ENCODE measurements around the gene HOXB9. TPM values are rescaled to one million over a fixed set of nuclear protein-coding genes. Genes with fewer than 3 reads are reported as not detected.

The HOXB9 gene
- total RNA-seq, 3 donors from 2014 or later: 40.1 to 78.4 (median 41.5) TPM

DNA sequence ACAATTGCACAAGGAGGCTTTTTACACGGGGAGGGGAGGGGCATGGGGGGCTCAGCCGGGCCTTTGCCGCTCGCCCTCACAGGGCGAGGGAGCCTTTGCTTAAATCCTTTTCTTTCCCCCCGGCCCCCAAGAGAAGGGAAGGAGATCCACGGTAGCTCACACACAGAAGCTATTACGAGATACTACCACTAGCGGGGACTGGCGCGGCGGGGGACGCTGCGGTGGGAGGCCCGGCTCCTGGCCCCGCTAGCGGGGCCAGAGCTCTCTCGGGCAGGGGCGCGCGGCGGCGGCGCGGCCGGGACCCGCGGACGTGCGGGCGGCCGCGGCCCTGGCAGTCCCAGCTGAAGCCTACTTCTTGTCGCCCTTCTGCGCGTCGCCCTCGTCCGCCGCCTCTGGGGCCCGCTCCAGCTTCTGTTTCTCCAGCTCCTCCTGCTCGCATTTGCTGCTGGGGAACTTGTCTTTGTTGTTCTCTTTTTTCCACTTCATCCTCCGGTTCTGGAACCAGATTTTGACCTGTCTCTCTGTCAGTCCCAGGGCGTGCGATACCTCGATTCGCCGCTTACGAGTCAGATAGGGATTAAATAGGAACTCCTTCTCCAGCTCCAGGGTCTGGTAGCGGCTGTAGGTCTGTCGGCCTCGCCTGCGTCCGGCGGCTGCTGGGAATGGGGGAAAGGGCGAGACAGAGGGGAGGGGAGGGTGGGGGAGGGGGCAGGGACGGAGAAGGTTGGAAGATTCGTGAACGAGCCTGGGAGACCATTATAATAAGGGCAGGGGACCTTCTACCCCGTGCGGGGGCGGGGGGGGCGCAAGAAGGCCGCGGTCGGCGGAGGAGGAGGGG lies 13.1 kb downstream of the HOXB9 start:
- Histone ChIP-seq H3K4me3 (peak overlapping the region; percentile 3), H3K36me3 (ENCODE audit: low read depth) (no peaks in the 10 kb centered on the region), H3K4me1 (ENCODE audit: low read depth) (peaks cover 34% of the 10 kb centered on the region), H3K9me3 (no peaks in the 10 kb centered on the region)
- DNase-seq: peak in 2 of 3 donors; percentile 58 to 72
- ATAC-seq: peak; percentile 29
- TF ChIP-seq, protein P1, sequence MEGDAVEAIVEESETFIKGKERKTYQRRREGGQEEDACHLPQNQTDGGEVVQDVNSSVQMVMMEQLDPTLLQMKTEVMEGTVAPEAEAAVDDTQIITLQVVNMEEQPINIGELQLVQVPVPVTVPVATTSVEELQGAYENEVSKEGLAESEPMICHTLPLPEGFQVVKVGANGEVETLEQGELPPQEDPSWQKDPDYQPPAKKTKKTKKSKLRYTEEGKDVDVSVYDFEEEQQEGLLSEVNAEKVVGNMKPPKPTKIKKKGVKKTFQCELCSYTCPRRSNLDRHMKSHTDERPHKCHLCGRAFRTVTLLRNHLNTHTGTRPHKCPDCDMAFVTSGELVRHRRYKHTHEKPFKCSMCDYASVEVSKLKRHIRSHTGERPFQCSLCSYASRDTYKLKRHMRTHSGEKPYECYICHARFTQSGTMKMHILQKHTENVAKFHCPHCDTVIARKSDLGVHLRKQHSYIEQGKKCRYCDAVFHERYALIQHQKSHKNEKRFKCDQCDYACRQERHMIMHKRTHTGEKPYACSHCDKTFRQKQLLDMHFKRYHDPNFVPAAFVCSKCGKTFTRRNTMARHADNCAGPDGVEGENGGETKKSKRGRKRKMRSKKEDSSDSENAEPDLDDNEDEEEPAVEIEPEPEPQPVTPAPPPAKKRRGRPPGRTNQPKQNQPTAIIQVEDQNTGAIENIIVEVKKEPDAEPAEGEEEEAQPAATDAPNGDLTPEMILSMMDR (IDR thresholded peaks at IDR 0.05): no peak
- intact Hi-C loops (cut with DNase I, micrococcal nuclease): no loop called here

DNA sequence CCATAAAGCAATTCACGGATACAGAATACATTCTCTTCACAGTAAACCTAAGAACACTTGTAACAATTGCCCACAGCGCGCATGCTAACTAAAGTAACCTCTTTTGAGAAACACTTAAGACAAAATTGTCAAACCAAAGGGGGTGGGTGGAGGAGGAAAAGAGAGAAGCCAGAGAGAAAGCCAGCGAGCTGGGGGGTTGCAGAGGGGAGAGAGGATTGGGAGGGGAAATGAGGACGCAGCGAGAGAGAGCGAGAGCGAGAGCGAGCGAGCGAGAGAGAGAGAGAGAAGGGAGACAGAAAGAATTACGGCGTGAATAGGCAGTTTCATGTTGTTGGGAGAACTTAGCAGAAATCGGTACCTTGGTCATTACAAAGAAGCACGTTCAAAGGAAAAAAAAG lies 13.7 kb downstream of the HOXB9 start:
- peaks cover 31% of the 10 kb centered on the region for H3K4me1 ChIP-seq (ENCODE audit: low read depth)
- TF ChIP-seq, protein P1 (IDR thresholded peaks at IDR 0.05): no peak
- peak overlapping the region; percentile 6 for H3K4me3 ChIP-seq
- no peak for ATAC-seq
- peak in 1 of 3 donors; percentile 45 for DNase-seq
- no peaks in the 10 kb centered on the region for H3K9me3 ChIP-seq
- intact Hi-C loops (cut with DNase I, micrococcal nuclease): no loop called here
- no peaks in the 10 kb centered on the region for H3K36me3 ChIP-seq (ENCODE audit: low read depth)

DNA sequence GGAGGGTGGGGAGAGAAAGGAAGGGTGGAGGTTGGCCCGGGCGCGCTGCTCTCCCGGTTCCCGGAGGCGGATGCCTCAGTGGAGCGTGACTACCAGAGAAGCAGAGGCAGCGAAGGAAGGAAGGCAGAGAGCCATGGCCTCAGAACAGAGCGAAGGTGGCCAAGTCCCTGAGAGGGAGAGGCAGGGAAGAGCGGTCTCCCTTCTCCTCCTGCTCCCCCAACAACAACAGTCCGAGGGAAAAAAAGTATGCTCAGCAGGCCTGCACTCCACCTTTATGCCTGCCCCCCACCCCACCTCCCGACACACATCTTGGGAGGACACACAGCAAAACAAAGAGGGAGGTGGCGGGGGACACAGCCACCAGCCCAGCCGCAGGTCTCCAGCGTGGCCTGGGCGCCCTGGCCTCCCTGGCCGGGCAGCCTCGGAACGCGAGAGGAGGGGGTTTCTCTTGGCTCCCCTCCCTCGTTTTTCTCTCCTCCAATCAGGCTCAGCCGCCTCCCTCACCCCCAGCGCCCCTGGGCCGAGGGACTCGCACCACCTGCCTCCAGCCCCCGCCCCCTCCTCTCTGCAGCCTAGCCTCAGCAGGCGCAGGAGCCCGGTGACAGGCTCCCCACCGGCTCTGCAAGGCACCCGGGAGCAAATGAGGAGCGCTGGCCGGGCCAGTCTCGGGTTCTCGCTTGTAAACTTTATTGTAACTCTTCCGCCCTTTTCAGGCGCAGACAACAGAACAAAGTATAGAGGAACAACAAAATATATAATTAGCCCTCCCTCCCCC lies 14.3 kb downstream of the HOXB9 start:
- H3K36me3 ChIP-seq (ENCODE audit: low read depth): no peaks in the 10 kb centered on the region
- ATAC-seq (peak; percentile 37), DNase-seq (peak; percentile 60 to 77 (median 72))
- TF ChIP-seq, protein P1 (IDR thresholded peaks at IDR 0.05): no peak
- peaks cover 25% of the 10 kb centered on the region for H3K4me1 ChIP-seq (ENCODE audit: low read depth)
- no peaks in the 10 kb centered on the region for H3K9me3 ChIP-seq
- intact Hi-C loops (cut with DNase I, micrococcal nuclease): no loop called here
- H3K4me3 ChIP-seq: peak overlapping the region; percentile 6

DNA sequence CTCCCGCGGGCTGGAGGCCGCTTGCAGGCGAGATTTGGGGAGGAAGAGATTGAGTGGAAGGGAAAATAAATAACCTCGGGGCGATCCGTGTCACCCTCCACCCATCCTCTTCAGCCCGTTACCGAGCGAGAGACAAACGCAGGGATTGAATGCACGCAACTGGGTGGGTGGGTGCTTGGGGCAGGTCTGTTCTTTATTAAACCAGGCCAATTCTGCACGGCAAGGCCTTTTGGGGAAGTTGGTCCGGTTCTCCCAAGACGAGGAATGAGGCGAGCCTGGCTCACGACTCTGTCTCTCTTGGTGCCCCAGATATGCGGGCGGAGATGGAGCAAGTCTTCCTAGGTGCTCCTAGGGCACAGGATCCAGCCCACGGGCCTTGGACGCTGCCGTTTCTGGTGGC lies 14.9 kb downstream of the HOXB9 start:
- Histone ChIP-seq H3K4me1 (ENCODE audit: low read depth) (peaks cover 25% of the 10 kb centered on the region), H3K9me3 (no peaks in the 10 kb centered on the region), H3K4me3 (peak overlapping the region; percentile 38), H3K36me3 (ENCODE audit: low read depth) (no peaks in the 10 kb centered on the region)
- peak; percentile 22 for ATAC-seq
- intact Hi-C loops (cut with DNase I, micrococcal nuclease): no loop called here
- TF ChIP-seq, protein P1 (IDR thresholded peaks at IDR 0.05): no peak
- DNase-seq: peak; percentile 48 to 65 (median 51)

DNA sequence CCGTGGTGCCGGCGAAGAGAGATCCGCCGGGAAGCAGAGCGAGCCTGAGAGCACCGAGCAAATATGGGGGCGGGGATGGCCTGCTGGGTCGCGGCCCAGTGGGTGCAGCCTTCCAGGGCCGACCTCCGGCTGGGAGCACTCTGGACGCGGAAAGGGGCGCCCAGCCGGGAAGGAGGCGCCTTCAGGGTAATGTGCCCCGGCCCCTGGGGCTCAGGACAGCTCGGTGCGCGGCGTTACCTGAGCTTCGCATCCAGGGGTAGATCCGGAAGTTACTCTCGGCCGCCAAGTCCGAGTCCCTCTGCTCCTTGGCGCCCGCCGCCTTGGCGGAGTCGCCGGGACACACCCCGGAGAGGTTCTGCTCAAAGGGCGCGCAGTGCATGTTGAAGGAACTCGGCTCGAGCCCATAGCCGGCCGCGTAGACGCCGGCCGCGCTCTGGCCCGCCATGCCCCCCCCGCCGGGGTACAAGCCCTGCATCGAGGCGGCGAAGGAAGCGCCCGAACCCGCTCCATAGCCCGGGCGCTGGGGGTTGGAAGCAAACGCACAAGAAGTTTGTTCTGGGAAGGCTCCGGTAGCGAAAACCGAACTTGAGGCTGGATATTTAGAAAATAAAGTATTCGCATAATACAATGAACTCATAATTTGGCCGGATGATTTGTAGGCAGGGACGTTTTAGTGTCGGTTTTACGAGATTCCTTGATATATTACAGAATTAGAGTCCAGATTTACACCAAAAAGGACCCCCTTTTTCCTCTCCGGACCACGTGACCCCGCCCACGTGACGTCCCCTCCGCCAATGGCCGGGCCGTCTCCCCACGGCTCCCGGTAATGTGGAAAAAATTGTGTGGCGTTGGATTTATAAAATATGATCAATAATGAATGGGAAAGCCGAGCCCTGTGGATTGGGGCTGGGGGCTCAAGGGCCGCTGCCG lies 15.6 kb downstream of the HOXB9 start, which contains the start of gene HOXB7:
Gene HOXB7 (minus strand): TSS at position 736 of the 930 bp plus-strand sequence. CDS start 99 bp downstream, at position 637.
- Histone ChIP-seq H3K36me3 (ENCODE audit: low read depth) (no peaks in the 10 kb centered on the region), H3K4me3 (peak within 1 kb of the TSS; percentile 38), H3K4me1 (ENCODE audit: low read depth) (peaks cover 26% of the 10 kb centered on the region), H3K9me3 (no peaks in the 10 kb centered on the region)
- intact Hi-C loops (cut with DNase I, micrococcal nuclease): no loop called here
- DNase-seq: peak; percentile 86 to 90 (median 89)
- peak; percentile 75 for ATAC-seq
- TF ChIP-seq, protein P1 (IDR thresholded peaks at IDR 0.05): no peak
